GM21367 (cell line): Measurements from ENCODE around the gene TMEM236.

Source experiments
- ATAC-seq: cut with Tn5 transposase; IDR thresholded peaks from one replicate; pipeline ENCODE4 v1.9.1; 2021; ENCODE audit not compliant: unreplicated experiment

Gene TMEM236

GRCh38 chr10:17817316-17817715 is 65.3 kb downstream of the TMEM236 start:
- ATAC-seq, result no peak

DNA sequence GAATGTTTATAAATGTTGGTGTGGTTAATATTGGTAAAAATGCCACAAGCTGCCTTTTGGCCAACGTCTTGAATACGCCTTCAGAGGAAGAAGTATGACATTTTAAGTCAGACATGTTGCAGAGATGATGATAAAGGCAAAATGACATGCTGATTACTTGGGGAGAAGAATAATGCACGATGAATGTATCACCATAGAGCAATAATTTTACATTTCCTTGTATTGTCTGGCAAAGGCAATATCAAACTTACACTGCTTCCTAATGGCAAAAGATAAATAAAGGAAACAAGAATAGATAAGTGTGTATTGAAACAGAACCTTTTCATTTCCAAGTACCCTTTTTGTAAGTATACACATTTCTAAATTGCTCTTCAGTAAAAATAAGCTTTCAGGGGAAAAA is 65.8 kb downstream of the TMEM236 start:
- ATAC-seq, result no peak

- ATAC-seq, result no peak
Measured at GRCh38 chr10:17819836-17820235, 67.8 kb downstream of the TMEM236 start.

- ATAC-seq, result no peak
Measured at GRCh38 chr10:17820943-17821342, 68.9 kb downstream of the TMEM236 start.

GRCh38 chr10:17821893-17822292 is 69.9 kb downstream of the TMEM236 start:
- no peak for ATAC-seq

- ATAC-seq, result no peak
Measured at GRCh38 chr10:17831341-17831740, 79.3 kb downstream of the TMEM236 start.

GRCh38 chr10:17831896-17832295 is 79.9 kb downstream of the TMEM236 start:
- ATAC-seq, result no peak

GRCh38 chr10:17833656-17834055 is 81.7 kb downstream of the TMEM236 start:
- ATAC-seq, result no peak

- no peak for ATAC-seq
Measured at GRCh38 chr10:17835688-17836087, 83.7 kb downstream of the TMEM236 start.

DNA sequence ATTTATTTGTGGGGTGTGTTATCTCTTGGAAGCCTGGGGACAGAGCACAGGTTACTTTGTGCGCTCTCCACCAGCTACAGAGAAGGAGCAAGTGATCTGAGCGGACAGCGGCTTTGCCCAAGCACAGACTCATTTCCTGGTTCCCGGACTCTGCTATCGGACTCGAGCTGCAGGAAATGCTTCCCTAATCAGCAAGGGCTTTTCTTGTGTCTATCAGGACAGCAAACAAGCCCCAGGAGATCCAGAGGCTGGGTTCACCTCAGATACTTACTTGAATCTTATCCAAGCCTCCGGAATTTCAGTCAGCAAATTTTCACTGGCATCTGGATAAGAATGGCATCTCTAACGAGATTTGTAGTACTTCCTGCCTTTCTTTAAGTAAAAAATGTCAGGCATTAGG is 84.9 kb downstream of the TMEM236 start:
- ATAC-seq, result no peak

GRCh38 chr10:17838080-17838648 is 86.2 kb downstream of the TMEM236 start:
- ATAC-seq, result no peak

DNA sequence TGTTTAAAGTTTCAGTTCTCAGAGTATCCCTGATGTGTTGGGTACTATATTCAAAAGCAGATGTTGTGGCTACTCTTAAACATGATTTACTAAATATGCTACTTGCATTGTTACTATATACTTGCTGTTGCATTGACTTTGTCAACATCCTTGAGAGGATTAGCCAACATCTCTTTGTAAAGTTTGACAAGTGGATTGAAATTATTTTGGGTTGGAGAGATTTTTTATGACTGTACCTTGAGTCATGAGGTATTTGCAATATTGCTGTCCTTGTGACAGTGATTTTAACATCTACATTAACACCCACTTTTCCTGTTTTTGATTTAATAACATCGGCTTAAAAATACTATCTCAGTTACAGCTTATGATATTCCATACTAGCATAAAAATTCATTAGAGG is 89.0 kb downstream of the TMEM236 start:
- no peak for ATAC-seq

DNA sequence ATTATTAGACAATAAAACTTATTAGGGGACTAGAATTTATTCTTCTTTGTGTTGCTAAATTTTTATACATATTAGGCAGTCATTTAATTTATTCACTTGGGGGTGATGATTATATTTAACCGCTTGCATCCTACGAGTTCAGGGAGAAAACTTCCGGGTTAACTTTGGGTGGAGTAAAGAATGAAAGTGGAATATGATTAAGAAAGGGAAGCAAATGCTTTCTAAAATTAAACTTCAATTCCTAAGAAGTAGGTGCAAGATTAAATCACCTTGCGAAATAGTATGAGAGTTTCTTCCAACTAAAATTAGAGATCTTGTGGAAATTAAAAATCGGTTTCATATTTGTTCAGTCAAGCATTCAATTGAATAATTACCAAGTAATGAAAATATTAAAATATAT is 90.6 kb downstream of the TMEM236 start:
- ATAC-seq, result no peak

- ATAC-seq, result no peak
Measured at GRCh38 chr10:17847585-17848296, 95.7 kb downstream of the TMEM236 start.

GRCh38 chr10:17848646-17849045 is 96.6 kb downstream of the TMEM236 start:
- ATAC-seq, result no peak
